HL-60 (cell line): Measurements from ENCODE around the gene KARS1.

Source experiments
- GABPA ChIP-seq: IDR thresholded peaks from 2 replicates; pipeline ENCODE4 v1.6.1; 2012; ENCODE audit warnings: low read depth
- POLR2AphosphoS5 ChIP-seq: IDR thresholded peaks from 2 replicates; pipeline ENCODE4 v1.6.1; 2012; ENCODE audit warnings: low read depth
- TF ChIP-seq, protein P1 (sequence below): IDR thresholded peaks from one replicate; pipeline ENCODE4 v1.5.1; 2011; ENCODE audit warnings: low read length, control low read depth, inconsistent platforms; ENCODE audit not compliant: insufficient read depth

DNA sequence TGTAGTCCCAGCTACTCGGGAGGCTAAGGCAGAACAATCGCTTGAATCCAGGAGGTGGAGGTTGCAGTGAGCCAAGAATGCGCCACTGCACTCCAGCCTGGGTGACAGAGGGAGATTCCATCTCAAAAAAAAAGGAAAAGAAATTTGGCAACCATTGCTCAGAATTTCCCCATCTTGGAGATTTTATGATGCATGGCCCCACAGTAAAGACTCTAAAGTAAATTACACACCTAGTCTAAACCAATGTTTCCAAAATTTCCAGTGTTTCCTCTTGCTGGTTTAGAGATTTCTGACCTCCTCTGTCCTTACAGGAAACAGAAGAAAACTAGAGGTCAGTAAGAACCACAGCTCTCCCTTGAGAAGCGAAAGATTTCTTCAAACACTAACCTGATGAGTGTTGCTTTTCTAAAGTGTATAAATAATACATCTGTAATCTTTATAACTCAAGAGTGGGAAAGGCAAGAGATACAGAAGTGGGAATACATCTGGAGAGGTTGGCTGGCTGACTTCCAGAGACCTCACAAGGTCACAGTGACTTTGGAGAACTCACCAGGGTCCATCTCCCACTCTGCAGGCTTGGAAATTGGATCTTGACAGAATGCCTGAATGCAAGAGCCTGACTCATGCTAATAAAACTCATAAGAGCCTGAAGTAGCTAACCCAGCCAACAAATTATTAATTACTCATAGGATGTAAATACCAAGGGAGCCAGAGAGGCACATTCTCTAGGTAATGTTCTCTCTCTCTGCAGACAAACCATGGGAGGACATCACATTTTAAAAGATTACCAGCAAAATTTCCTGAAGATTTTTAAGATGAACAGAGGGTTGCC lies 33.2 kb downstream of the KARS1 start:
- TF ChIP-seq, protein P1, sequence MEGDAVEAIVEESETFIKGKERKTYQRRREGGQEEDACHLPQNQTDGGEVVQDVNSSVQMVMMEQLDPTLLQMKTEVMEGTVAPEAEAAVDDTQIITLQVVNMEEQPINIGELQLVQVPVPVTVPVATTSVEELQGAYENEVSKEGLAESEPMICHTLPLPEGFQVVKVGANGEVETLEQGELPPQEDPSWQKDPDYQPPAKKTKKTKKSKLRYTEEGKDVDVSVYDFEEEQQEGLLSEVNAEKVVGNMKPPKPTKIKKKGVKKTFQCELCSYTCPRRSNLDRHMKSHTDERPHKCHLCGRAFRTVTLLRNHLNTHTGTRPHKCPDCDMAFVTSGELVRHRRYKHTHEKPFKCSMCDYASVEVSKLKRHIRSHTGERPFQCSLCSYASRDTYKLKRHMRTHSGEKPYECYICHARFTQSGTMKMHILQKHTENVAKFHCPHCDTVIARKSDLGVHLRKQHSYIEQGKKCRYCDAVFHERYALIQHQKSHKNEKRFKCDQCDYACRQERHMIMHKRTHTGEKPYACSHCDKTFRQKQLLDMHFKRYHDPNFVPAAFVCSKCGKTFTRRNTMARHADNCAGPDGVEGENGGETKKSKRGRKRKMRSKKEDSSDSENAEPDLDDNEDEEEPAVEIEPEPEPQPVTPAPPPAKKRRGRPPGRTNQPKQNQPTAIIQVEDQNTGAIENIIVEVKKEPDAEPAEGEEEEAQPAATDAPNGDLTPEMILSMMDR = no peak
- no peak for TF ChIP-seq GABPA
- no peak for TF ChIP-seq POLR2AphosphoS5
